Measurements from ENCODE around the gene HDAC4.

HDAC4 gene

GRCh38 chr2:239316562-239317465 is 84.0 kb downstream of the HDAC4 start:
- H3K4me3 ChIP-seq (ENCODE audit: low read depth, low read length) = no peak overlapping the region
- no peak for DNase-seq (ENCODE audit: low read depth)
- TF ChIP-seq, protein P1, sequence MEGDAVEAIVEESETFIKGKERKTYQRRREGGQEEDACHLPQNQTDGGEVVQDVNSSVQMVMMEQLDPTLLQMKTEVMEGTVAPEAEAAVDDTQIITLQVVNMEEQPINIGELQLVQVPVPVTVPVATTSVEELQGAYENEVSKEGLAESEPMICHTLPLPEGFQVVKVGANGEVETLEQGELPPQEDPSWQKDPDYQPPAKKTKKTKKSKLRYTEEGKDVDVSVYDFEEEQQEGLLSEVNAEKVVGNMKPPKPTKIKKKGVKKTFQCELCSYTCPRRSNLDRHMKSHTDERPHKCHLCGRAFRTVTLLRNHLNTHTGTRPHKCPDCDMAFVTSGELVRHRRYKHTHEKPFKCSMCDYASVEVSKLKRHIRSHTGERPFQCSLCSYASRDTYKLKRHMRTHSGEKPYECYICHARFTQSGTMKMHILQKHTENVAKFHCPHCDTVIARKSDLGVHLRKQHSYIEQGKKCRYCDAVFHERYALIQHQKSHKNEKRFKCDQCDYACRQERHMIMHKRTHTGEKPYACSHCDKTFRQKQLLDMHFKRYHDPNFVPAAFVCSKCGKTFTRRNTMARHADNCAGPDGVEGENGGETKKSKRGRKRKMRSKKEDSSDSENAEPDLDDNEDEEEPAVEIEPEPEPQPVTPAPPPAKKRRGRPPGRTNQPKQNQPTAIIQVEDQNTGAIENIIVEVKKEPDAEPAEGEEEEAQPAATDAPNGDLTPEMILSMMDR (conservative IDR thresholded peaks at IDR 0.05; ENCODE audit: low read depth, low read length) = peak; percentile 2

DNA sequence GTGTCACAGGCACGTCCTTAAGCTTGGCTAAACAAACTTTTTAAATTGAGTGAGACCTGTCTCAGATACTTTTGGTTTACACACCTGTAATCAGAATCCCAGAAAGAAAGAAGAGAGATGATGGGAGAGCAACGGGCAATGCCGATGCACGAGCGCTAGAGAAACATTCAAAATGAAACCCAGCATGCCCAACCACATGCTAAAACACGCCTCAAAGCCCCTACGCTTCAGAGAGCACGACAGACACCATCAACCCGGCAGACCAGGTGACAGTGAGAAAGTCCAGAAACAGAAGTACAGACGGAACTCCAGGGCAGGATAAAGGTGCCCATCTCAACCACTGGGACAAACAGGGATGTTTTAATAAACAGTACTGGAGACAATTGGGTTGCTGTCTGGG is 85.5 kb downstream of the HDAC4 start:
- TF ChIP-seq, protein P1 (conservative IDR thresholded peaks at IDR 0.05; ENCODE audit: low read depth, low read length) = no peak
- DNase-seq (ENCODE audit: low read depth) = no peak
- no peak overlapping the region for H3K4me3 ChIP-seq (ENCODE audit: low read depth, low read length)

- no peak overlapping the region for H3K4me3 ChIP-seq (ENCODE audit: low read depth, low read length)
- TF ChIP-seq, protein P1 (conservative IDR thresholded peaks at IDR 0.05; ENCODE audit: low read depth, low read length) = no peak
These were observed 87.0 kb downstream of the HDAC4 start for GRCh38 chr2:239313776-239314175.

GRCh38 chr2:239312741-239313667 is 87.8 kb downstream of the HDAC4 start:
- peak overlapping the region; percentile 39 for H3K4me3 ChIP-seq (ENCODE audit: low read depth, low read length)
- TF ChIP-seq, protein P1 (conservative IDR thresholded peaks at IDR 0.05; ENCODE audit: low read depth, low read length) = no peak
- peak; percentile 50 for DNase-seq (ENCODE audit: low read depth)

More at GRCh38 chr2:239313776-239314175, 87.0 kb downstream of the HDAC4 start:
- no peak for DNase-seq (ENCODE audit: low read depth)

GRCh38 chr2:239312081-239312511 is 88.7 kb downstream of the HDAC4 start:
- TF ChIP-seq, protein P1 (conservative IDR thresholded peaks at IDR 0.05; ENCODE audit: low read depth, low read length) = no peak
- DNase-seq (ENCODE audit: low read depth) = no peak
- H3K4me3 ChIP-seq (ENCODE audit: low read depth, low read length) = no peak overlapping the region

DNA sequence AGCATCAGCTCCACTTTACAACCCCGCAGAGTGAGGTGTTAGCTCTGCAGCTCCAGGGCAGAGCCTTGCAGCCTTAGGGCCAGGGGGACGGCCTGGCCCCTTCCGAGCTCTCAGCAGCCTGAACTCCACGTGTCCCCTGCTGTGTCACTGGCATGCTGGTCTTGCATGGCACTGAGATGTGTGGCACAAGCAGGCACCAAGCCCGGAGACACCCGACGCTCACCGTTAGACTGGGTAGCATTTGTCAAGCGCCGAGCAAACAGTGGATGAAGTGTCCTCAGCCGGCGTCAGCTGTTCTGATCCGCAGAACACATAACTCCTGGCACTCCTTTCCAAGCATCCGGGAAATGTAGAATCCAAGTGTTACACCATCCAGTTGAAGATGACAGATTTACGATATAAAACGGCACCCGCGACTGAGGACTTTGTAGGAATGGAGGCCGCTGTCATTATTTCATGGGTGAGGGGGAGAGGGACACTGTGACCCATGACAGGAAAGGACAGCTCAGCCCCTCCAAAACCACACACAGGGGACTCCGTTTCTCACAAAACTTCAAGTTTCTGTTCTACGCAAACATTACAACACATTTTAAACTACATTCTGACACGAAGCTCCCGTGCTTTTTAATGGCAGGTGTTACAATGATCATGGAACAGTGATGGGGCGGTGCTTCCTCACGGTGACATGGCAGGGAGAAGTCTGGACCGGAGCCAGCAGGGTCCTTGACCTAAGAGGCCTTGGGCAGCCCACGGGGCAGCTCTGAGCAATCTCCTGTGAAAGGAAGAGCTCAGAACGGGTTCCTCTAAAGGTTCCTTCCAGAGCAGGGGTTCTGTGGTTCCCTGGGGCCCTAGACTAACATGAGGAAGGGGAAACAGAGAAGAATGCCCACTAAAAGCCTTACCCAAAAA is 89.4 kb downstream of the HDAC4 start:
- TF ChIP-seq, protein P1 (conservative IDR thresholded peaks at IDR 0.05; ENCODE audit: low read depth, low read length) = no peak
- no peak for DNase-seq (ENCODE audit: low read depth)
- no peak overlapping the region for H3K4me3 ChIP-seq (ENCODE audit: low read depth, low read length)

All from choroid plexus epithelial cell (primary cell).